Liver (tissue), 9 donors: ENCODE results near the gene TRIOBP. TPM values are rescaled to one million over a fixed set of nuclear protein-coding genes. Genes with fewer than 3 reads are reported as not detected.

Source experiments
- DNase-seq: peaks from one replicate; pipeline ENCODE4 v3.0.0-alpha.2; 2017; ENCODE audit warnings: low spot score
- H3K27ac ChIP-seq, 2 donors: one replicate each; pipeline ENCODE4 v1.7.0; 2013; ENCODE audit warnings: inconsistent platforms in 2 of 2, low read length in 2 of 2, control low read depth in 1 of 2, low read depth in 1 of 2, mild to moderate bottlenecking in 1 of 2
- H3K27me3 ChIP-seq, 4 donors: one replicate each; pipeline versions ENCODE4 v1.6.1 to v1.7.0; 2013; ENCODE audit warnings: low read length in 3 of 4, inconsistent platforms in 1 of 4, mild to moderate bottlenecking in 1 of 4, moderate library complexity in 1 of 4; ENCODE audit not compliant: control insufficient read depth in 4 of 4, insufficient read depth in 4 of 4
- H3K36me3 ChIP-seq, 4 donors: one replicate each; pipeline versions ENCODE4 v1.6.1 to v1.7.0; 2013; ENCODE audit warnings: low read length in 3 of 4, mild to moderate bottlenecking in 3 of 4, low read depth in 1 of 4, moderate library complexity in 1 of 4; ENCODE audit not compliant: control insufficient read depth in 4 of 4, insufficient read depth in 3 of 4
- H3K4me1 ChIP-seq, 4 donors: one replicate each; pipeline versions ENCODE4 v1.6.1 to v1.7.0; 2013; ENCODE audit warnings: low read length in 3 of 4, mild to moderate bottlenecking in 3 of 4, moderate library complexity in 1 of 4; ENCODE audit not compliant: control insufficient read depth in 4 of 4, insufficient read depth in 4 of 4
- H3K4me3 ChIP-seq, 3 donors: one replicate each; pipeline versions ENCODE4 v1.6.1 to v1.7.0; 2013; ENCODE audit warnings: low read length in 3 of 3, control low read depth in 1 of 3, low read depth in 1 of 3, mild to moderate bottlenecking in 1 of 3
- H3K9ac ChIP-seq, 2 donors: one replicate each; pipeline ENCODE4 v1.7.0; 2013; ENCODE audit warnings: low read length in 2 of 2, mild to moderate bottlenecking in 2 of 2, moderate library complexity in 2 of 2, control low read depth in 1 of 2, low read depth in 1 of 2
- H3K9me3 ChIP-seq, 4 donors: one replicate each; pipeline versions ENCODE4 v1.6.1 to v1.7.0; 2013; ENCODE audit warnings: low read length in 3 of 4; ENCODE audit not compliant: control insufficient read depth in 4 of 4
- ATF3 ChIP-seq: IDR thresholded peaks from 2 replicates; pipeline ENCODE4 v1.6.1; 2016; ENCODE audit warnings: antibody characterized with exemption
- CTCF ChIP-seq: fragments of 150-350 bp; IDR thresholded peaks from 2 replicates; pipeline ENCODE4 v1.5.1; 2017; ENCODE audit warnings: improper control_type of control experiment, low read depth, low read length; ENCODE audit not compliant: missing input control
- EGR1 ChIP-seq, 2 donors: IDR thresholded peaks; 2 replicates each; pipeline ENCODE4 v1.6.1; 2016 to 2018; ENCODE audit warnings: antibody characterized with exemption in 2 of 2, low read depth in 2 of 2
- FOXA1 ChIP-seq: IDR thresholded peaks from 2 replicates; pipeline ENCODE4 v1.6.1; 2016; ENCODE audit warnings: antibody characterized with exemption
- FOXA2 ChIP-seq: IDR thresholded peaks from 2 replicates; pipeline ENCODE4 v1.6.1; 2016; ENCODE audit warnings: antibody characterized with exemption
- GABPA ChIP-seq, 2 donors: IDR thresholded peaks in 1 of 2; conservative IDR thresholded peaks in 1 of 2; 2 replicates each; pipeline ENCODE4 v1.6.1; 2016; ENCODE audit warnings: antibody characterized with exemption in 2 of 2, mild to moderate bottlenecking in 1 of 2, moderate library complexity in 1 of 2
- HNF4A ChIP-seq, 2 donors: conservative IDR thresholded peaks; 2 replicates each; pipeline ENCODE4 v1.6.1; 2016; ENCODE audit warnings: antibody characterized with exemption in 2 of 2, mild to moderate bottlenecking in 2 of 2
- HNF4G ChIP-seq: IDR thresholded peaks from 2 replicates; pipeline ENCODE4 v1.6.1; 2016; ENCODE audit warnings: antibody characterized with exemption
- JUND ChIP-seq, 2 donors: IDR thresholded peaks; 2 replicates each; pipeline ENCODE4 v1.6.1; 2016; ENCODE audit warnings: antibody characterized with exemption in 2 of 2
- NR2F2 ChIP-seq: IDR thresholded peaks from 2 replicates; pipeline ENCODE4 v1.6.1; 2016; ENCODE audit warnings: antibody characterized with exemption
- RAD21 ChIP-seq, 2 donors: IDR thresholded peaks; 2 replicates each; pipeline ENCODE4 v1.6.1; 2016; ENCODE audit warnings: antibody characterized with exemption in 2 of 2, mild to moderate bottlenecking in 2 of 2
- RXRA ChIP-seq, 2 donors: IDR thresholded peaks; 2 replicates each; pipeline ENCODE4 v1.6.1; 2017 to 2018; ENCODE audit warnings: antibody characterized with exemption in 2 of 2, mild to moderate bottlenecking in 1 of 2
- SP1 ChIP-seq: IDR thresholded peaks from 2 replicates; pipeline ENCODE4 v1.6.1; 2018; ENCODE audit warnings: antibody characterized with exemption, mild to moderate bottlenecking
- TAF1 ChIP-seq: conservative IDR thresholded peaks from 2 replicates; pipeline ENCODE4 v1.6.1; 2016; ENCODE audit warnings: antibody characterized with exemption, mild to moderate bottlenecking
- YY1 ChIP-seq: IDR thresholded peaks from 2 replicates; pipeline ENCODE4 v1.6.1; 2016; ENCODE audit warnings: antibody characterized with exemption, mild to moderate bottlenecking
- WGBS: extraction: QIAGEN DNeasy Blood & Tissue Kit; methylation state at CpG from one replicate; pipeline ENCODE4 v1.1.7; 2013; 5-methylcytosine and 5-hydroxymethylcytosine counted together
- polyA plus RNA-seq, 2 donors: library from polyadenylated mRNA; stranded (reverse) in 1 of 2; unstranded in 1 of 2; fragments of 200-250 nt in 1 of 2; fragments of >200 nt in 1 of 2; fragmentation: Nextera tagmentation in 1 of 2; extraction: Ambion mirVana in 1 of 2; gene quantifications; one replicate each; pipeline versions ENCODE4 v1.2.1 to v1.2.3, GENCODE V29; 2013 to 2015
- total RNA-seq, 2 donors: library from RNA; depleted of rRNA; stranded (reverse); fragments of >200 nt; gene quantifications; one replicate each; pipeline ENCODE4 v1.2.3, GENCODE V29; 2014
- TF ChIP-seq, protein P1 (sequence below): IDR thresholded peaks from 2 replicates; pipeline ENCODE4 v1.6.1; 2016; ENCODE audit warnings: antibody characterized with exemption, mild to moderate bottlenecking
- TF ChIP-seq, protein P2 (sequence below): IDR thresholded peaks from 2 replicates; pipeline ENCODE4 v1.6.1; 2016; ENCODE audit warnings: antibody characterized with exemption
- TF ChIP-seq, protein P3 (sequence below): IDR thresholded peaks from 2 replicates; pipeline ENCODE4 v1.6.1; 2016; ENCODE audit warnings: antibody characterized with exemption
- donor health status: healthy.
- donor health status: healthy.
- donor health status: healthy.
- donor health status: healthy.
- donor health status: healthy.

The TRIOBP gene
- total and polyA plus RNA-seq, 4 donors: 4.8 to 41.1 (median 21.6) TPM

- TF ChIP-seq EGR1 (IDR thresholded peaks at IDR 0.05; ENCODE audit: low read depth in 2 of 2): no peak
- TF ChIP-seq HNF4G: no peak
- TF ChIP-seq NR2F2: no peak
- no peak for TF ChIP-seq FOXA1
- TF ChIP-seq, protein P1, sequence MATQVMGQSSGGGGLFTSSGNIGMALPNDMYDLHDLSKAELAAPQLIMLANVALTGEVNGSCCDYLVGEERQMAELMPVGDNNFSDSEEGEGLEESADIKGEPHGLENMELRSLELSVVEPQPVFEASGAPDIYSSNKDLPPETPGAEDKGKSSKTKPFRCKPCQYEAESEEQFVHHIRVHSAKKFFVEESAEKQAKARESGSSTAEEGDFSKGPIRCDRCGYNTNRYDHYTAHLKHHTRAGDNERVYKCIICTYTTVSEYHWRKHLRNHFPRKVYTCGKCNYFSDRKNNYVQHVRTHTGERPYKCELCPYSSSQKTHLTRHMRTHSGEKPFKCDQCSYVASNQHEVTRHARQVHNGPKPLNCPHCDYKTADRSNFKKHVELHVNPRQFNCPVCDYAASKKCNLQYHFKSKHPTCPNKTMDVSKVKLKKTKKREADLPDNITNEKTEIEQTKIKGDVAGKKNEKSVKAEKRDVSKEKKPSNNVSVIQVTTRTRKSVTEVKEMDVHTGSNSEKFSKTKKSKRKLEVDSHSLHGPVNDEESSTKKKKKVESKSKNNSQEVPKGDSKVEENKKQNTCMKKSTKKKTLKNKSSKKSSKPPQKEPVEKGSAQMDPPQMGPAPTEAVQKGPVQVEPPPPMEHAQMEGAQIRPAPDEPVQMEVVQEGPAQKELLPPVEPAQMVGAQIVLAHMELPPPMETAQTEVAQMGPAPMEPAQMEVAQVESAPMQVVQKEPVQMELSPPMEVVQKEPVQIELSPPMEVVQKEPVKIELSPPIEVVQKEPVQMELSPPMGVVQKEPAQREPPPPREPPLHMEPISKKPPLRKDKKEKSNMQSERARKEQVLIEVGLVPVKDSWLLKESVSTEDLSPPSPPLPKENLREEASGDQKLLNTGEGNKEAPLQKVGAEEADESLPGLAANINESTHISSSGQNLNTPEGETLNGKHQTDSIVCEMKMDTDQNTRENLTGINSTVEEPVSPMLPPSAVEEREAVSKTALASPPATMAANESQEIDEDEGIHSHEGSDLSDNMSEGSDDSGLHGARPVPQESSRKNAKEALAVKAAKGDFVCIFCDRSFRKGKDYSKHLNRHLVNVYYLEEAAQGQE: no peak
- TF ChIP-seq FOXA2: no peak
- no peak for TF ChIP-seq TAF1
- no peak for TF ChIP-seq YY1
- TF ChIP-seq JUND (IDR thresholded peaks at IDR 0.05): no peak
- TF ChIP-seq, protein P2, sequence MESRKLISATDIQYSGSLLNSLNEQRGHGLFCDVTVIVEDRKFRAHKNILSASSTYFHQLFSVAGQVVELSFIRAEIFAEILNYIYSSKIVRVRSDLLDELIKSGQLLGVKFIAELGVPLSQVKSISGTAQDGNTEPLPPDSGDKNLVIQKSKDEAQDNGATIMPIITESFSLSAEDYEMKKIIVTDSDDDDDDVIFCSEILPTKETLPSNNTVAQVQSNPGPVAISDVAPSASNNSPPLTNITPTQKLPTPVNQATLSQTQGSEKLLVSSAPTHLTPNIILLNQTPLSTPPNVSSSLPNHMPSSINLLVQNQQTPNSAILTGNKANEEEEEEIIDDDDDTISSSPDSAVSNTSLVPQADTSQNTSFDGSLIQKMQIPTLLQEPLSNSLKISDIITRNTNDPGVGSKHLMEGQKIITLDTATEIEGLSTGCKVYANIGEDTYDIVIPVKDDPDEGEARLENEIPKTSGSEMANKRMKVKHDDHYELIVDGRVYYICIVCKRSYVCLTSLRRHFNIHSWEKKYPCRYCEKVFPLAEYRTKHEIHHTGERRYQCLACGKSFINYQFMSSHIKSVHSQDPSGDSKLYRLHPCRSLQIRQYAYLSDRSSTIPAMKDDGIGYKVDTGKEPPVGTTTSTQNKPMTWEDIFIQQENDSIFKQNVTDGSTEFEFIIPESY: no peak
- TF ChIP-seq HNF4A (conservative IDR thresholded peaks at IDR 0.05): no peak
- TF ChIP-seq, protein P3, sequence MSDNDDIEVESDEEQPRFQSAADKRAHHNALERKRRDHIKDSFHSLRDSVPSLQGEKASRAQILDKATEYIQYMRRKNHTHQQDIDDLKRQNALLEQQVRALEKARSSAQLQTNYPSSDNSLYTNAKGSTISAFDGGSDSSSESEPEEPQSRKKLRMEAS: no peak
- TF ChIP-seq RXRA (IDR thresholded peaks at IDR 0.05): no peak
- no peak for TF ChIP-seq RAD21 (IDR thresholded peaks at IDR 0.05)
- no peak for TF ChIP-seq SP1
- TF ChIP-seq GABPA (IDR thresholded peaks at IDR 0.05 in 1 of 2, conservative IDR thresholded peaks at IDR 0.05 in 1 of 2): no peak
- TF ChIP-seq ATF3: no peak
- no peak overlapping the region for H3K27ac ChIP-seq
- no peaks in the 10 kb centered on the region for H3K9me3 ChIP-seq
- H3K9ac ChIP-seq: no peak overlapping the region
- H3K36me3 ChIP-seq: peaks cover 0 to 3% (median 0%) of the 10 kb centered on the region in 4 donors
- no peak overlapping the region for H3K4me3 ChIP-seq
- no peaks in the 10 kb centered on the region for H3K27me3 ChIP-seq
- 87% methylated on average over 3 of the region's 3 CpGs for WGBS
- DNase-seq: no peak
- peaks cover 0 to 6% (median under 1%) of the 10 kb centered on the region in 4 donors for H3K4me1 ChIP-seq
These were observed 7.8 kb downstream of the TRIOBP start for GRCh38 chr22:37704645-37705044.

DNA sequence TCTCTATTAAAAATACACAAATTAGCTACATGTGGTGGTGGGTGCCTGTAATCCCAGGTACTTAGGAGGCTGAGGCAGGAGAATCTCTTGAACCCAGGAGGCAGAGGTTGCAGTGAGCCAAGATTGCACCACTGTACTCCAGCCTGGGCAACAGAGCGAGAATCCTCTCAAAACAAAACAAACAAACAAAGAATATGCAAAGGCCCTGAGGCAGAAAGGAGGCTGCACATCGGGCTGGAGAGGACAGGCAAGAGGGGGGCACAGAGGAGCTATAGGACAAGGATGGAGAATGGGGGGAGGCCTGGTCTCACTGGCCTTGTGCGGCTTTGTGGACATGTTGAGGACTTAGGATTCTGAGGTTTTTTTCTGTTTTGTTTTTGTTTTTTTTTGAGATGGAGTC is 8.4 kb downstream of the TRIOBP start:
- H3K4me1 ChIP-seq: peaks cover 0 to 6% (median under 1%) of the 10 kb centered on the region in 4 donors
- peaks cover 0 to 3% (median 0%) of the 10 kb centered on the region in 4 donors for H3K36me3 ChIP-seq
- WGBS: 93% methylated on average over 3 of the region's 3 CpGs
- H3K27ac ChIP-seq: no peak overlapping the region
- no peak overlapping the region for H3K9ac ChIP-seq
- DNase-seq: no peak
- no peaks in the 10 kb centered on the region for H3K27me3 ChIP-seq
- H3K4me3 ChIP-seq: no peak overlapping the region
- no peaks in the 10 kb centered on the region for H3K9me3 ChIP-seq
- TF ChIP-seq RAD21 (IDR thresholded peaks at IDR 0.05): no peak
- no peak for TF ChIP-seq EGR1 (IDR thresholded peaks at IDR 0.05; ENCODE audit: low read depth in 2 of 2)
- no peak for TF ChIP-seq NR2F2
- no peak for TF ChIP-seq GABPA (IDR thresholded peaks at IDR 0.05 in 1 of 2, conservative IDR thresholded peaks at IDR 0.05 in 1 of 2)
- TF ChIP-seq, protein P2: no peak
- TF ChIP-seq FOXA2: no peak
- no peak for TF ChIP-seq RXRA (IDR thresholded peaks at IDR 0.05)
- TF ChIP-seq FOXA1: no peak
- no peak for TF ChIP-seq HNF4G
- TF ChIP-seq ATF3: no peak
- TF ChIP-seq HNF4A (conservative IDR thresholded peaks at IDR 0.05): no peak
- TF ChIP-seq CTCF: no peak
- TF ChIP-seq YY1: no peak
- TF ChIP-seq TAF1: no peak
- TF ChIP-seq, protein P3: no peak
